MM.1S (cell line): ENCODE data around the gene LHPP.

Experiments
- DNase-seq: peaks from one replicate; pipeline ENCODE4 v3.0.0-alpha.2; 2015
- H2AFZ ChIP-seq: fragments of 300-600 bp; sonication (generic); 2 replicates; pipeline ENCODE4 v1.6.0; 2016; ENCODE audit warnings: antibody characterized with exemption, low read length
- H3F3A ChIP-seq: fragments of 300-600 bp; sonication (generic); 2 replicates; pipeline ENCODE4 v1.6.1; 2016; ENCODE audit warnings: mild to moderate bottlenecking, antibody characterized with exemption, low read length, moderate library complexity, mixed read lengths; ENCODE audit not compliant: insufficient read depth
- H3K27ac ChIP-seq: fragments of 300-600 bp; sonication (generic); 2 replicates; pipeline ENCODE4 v1.5.1; 2016; ENCODE audit warnings: mild to moderate bottlenecking, low read length
- H3K27me3 ChIP-seq: fragments of 300-600 bp; sonication (generic); replicated peaks from 2 replicates; pipeline ENCODE4 v1.6.0; 2016; ENCODE audit warnings: low read length; ENCODE audit not compliant: insufficient read depth
- H3K36me3 ChIP-seq: fragments of 300-600 bp; sonication (generic); replicated peaks from 2 replicates; pipeline ENCODE4 v1.6.1; 2016; ENCODE audit warnings: mild to moderate bottlenecking, low read length, mixed read lengths; ENCODE audit not compliant: insufficient read depth
- H3K4me1 ChIP-seq: fragments of 300-600 bp; sonication (generic); 2 replicates; pipeline ENCODE4 v1.6.1; 2016; ENCODE audit warnings: low read length, mixed read lengths
- H3K4me2 ChIP-seq: fragments of 300-600 bp; sonication (generic); 2 replicates; pipeline ENCODE4 v1.6.0; 2016; ENCODE audit warnings: low read depth, low read length
- H3K4me3 ChIP-seq: fragments of 300-600 bp; sonication (generic); 2 replicates; pipeline ENCODE4 v1.5.1; 2016; ENCODE audit warnings: low read length, mixed read lengths
- H3K79me2 ChIP-seq: fragments of 300-600 bp; sonication (generic); 2 replicates; pipeline ENCODE4 v1.6.1; 2016; ENCODE audit warnings: mixed run types, low read length, mixed read lengths
- H3K9ac ChIP-seq: fragments of 300-600 bp; sonication (generic); 2 replicates; pipeline ENCODE4 v1.6.1; 2016; ENCODE audit warnings: low read length, mixed read lengths
- H3K9me2 ChIP-seq: fragments of 300-600 bp; sonication (generic); replicated peaks from 2 replicates; pipeline ENCODE4 v1.6.1; 2016; ENCODE audit warnings: mild to moderate bottlenecking, low read length, mixed read lengths; ENCODE audit not compliant: insufficient read depth
- H3K9me3 ChIP-seq: fragments of 300-600 bp; sonication (generic); replicated peaks from 2 replicates; pipeline ENCODE4 v1.6.1; 2016; ENCODE audit warnings: mild to moderate bottlenecking, low read length, mixed read lengths; ENCODE audit not compliant: insufficient read depth
- H4K20me1 ChIP-seq: fragments of 300-600 bp; sonication (generic); 2 replicates; pipeline ENCODE4 v1.6.1; 2016; ENCODE audit warnings: mild to moderate bottlenecking, low read length, moderate library complexity, mixed read lengths; ENCODE audit not compliant: insufficient read depth
- EZH2 ChIP-seq: fragments of 300-600 bp; sonication (generic); optimal IDR thresholded peaks from 2 replicates; pipeline ENCODE3; 2017; ENCODE audit warnings: low read depth, mild to moderate bottlenecking, antibody characterized with exemption, low read length, mixed read lengths
- EZH2phosphoT487 ChIP-seq: fragments of 300-600 bp; sonication (generic); IDR thresholded peaks from 2 replicates; pipeline ENCODE4 v1.6.1; 2018; ENCODE audit warnings: antibody characterized with exemption, low read length
- TF ChIP-seq, protein P1 (sequence below): fragments of 300-600 bp; sonication (generic); IDR thresholded peaks from 2 replicates; pipeline ENCODE4 v1.5.1; 2016; ENCODE audit warnings: antibody characterized with exemption, low read length, mixed read lengths

The LHPP gene

DNA sequence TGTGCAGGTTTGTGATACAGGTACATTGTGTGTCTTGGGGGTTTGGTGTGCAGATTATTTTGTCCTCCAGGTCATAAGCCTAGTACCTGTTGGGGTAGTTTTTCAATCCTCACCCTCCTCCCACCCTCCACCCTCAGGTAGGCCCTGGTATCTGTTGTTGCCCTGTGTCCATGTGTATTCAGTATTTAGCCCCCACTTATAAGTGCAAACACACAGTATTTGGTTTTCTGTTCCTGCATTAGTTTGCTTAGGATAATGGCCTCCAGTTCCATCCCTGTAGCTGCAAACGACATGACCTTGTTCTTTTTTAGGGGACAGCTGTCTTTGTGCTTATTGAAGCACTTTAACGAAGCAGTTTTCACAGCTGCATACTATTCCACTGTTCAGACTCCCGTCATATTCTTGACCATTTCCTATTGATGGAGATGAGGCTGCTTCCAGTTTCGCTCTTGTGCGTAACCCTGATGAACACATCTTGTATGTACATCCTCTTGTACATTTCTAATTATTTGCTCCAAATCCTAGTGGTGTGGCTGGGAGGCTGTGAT is 47.4 kb downstream of the LHPP start:
- TF ChIP-seq EZH2 = no peak
- Histone ChIP-seq H3K4me1 (peaks cover 17% of the 10 kb centered on the region), H3K79me2 (no peaks in the 10 kb centered on the region)

DNA sequence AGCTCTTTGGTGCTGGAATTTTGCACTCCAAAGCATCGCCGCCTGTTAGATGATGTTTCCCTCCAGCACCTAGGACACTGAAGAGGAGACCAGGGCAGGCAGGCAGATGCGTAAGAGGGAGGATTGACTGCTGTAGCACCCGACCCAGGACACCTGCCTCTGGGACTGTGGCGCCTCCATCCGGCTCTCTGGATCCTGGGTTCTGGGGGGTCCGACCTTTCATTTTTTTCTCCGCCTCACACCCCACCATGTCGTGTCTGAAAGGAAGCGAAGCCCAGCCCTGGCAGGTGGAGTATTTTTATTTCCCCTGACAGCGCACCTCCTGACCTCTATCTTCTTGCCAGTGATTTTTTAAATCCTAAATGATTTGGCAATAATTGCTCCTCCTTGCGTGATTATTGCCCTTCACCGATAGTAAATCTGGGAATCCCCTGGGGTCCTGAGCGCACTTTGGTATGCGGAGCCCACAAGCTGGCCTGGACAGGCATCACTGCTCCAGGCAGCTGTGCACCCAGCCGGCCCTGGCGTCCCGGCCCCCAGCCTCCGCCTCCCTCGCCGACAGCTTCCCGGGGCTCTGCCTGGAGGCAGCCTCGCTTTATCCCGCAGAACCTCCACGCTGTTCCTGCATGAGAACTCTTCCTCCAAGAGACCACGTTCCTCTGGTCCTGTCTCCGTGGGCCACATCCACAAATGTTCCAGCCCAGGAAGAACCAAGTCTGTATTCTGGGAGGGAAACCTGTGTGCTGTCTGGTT is 48.4 kb downstream of the LHPP start:
- Histone ChIP-seq H3K4me3 (no peak overlapping the region), H3K27ac (no peak overlapping the region), H3F3A (peaks cover 5% of the 10 kb centered on the region; the same call in 1 of the 2 replicates), H3K4me2 (no peak overlapping the region), H3K79me2 (no peaks in the 10 kb centered on the region), H3K36me3 (no peaks in the 10 kb centered on the region), H3K9me3 (no peaks in the 10 kb centered on the region), H4K20me1 (no peaks in the 10 kb centered on the region), H3K4me1 (peaks cover 17% of the 10 kb centered on the region), H2AFZ (no peak overlapping the region), H3K9ac (no peak overlapping the region), H3K27me3 (no peaks in the 10 kb centered on the region), H3K9me2 (no peaks in the 10 kb centered on the region)
- TF ChIP-seq EZH2 = no peak
- TF ChIP-seq, protein P1, sequence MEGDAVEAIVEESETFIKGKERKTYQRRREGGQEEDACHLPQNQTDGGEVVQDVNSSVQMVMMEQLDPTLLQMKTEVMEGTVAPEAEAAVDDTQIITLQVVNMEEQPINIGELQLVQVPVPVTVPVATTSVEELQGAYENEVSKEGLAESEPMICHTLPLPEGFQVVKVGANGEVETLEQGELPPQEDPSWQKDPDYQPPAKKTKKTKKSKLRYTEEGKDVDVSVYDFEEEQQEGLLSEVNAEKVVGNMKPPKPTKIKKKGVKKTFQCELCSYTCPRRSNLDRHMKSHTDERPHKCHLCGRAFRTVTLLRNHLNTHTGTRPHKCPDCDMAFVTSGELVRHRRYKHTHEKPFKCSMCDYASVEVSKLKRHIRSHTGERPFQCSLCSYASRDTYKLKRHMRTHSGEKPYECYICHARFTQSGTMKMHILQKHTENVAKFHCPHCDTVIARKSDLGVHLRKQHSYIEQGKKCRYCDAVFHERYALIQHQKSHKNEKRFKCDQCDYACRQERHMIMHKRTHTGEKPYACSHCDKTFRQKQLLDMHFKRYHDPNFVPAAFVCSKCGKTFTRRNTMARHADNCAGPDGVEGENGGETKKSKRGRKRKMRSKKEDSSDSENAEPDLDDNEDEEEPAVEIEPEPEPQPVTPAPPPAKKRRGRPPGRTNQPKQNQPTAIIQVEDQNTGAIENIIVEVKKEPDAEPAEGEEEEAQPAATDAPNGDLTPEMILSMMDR = no peak
- no peak for TF ChIP-seq EZH2phosphoT487
- no peak for DNase-seq

More for the DNA sequence above, 47.4 kb downstream of the LHPP start:
- H4K20me1 ChIP-seq = no peaks in the 10 kb centered on the region
- H3K9ac ChIP-seq = peak overlapping the region; percentile 40; the same call in 1 of the 2 replicates
- no peak overlapping the region for H3K4me3 ChIP-seq
- H3K36me3 ChIP-seq = no peaks in the 10 kb centered on the region
- peaks cover 5% of the 10 kb centered on the region; the same call in 1 of the 2 replicates for H3F3A ChIP-seq
- no peaks in the 10 kb centered on the region for H3K27me3 ChIP-seq
- H3K27ac ChIP-seq = peak overlapping the region; percentile 86
- no peak overlapping the region for H2AFZ ChIP-seq
- H3K4me2 ChIP-seq = peak overlapping the region; percentile 76
- DNase-seq = no peak
- no peaks in the 10 kb centered on the region for H3K9me2 ChIP-seq
- no peaks in the 10 kb centered on the region for H3K9me3 ChIP-seq

DNA sequence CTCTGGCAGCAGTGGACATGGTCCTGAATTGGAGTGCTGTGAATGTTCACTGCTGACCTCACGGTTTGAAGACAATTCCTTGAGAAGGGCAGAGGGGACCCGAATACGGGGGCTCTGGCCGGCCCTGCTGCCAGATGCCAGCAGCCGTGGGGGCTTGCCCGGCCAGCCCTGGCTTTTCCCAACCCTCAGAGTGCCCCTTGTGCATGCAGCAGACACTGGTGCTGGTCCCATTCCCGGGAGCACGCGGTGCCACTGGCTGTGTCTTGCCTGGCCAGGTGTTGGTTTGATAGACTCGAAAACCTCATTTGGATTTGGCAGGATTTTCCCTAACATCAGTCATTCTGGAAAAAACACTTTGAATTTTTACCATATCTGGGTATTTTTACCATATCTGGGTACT is 49.1 kb downstream of the LHPP start:
- TF ChIP-seq EZH2phosphoT487 (no peak), EZH2 (no peak)
- TF ChIP-seq, protein P1 = no peak

More for the DNA sequence above, 49.1 kb downstream of the LHPP start:
- no peaks in the 10 kb centered on the region for H3K9me2 ChIP-seq
- no peak overlapping the region for H2AFZ ChIP-seq
- H3K4me2 ChIP-seq = no peak overlapping the region
- H3K27me3 ChIP-seq = no peaks in the 10 kb centered on the region
- H3K36me3 ChIP-seq = no peaks in the 10 kb centered on the region
- H3K79me2 ChIP-seq = no peaks in the 10 kb centered on the region
- H3K4me3 ChIP-seq = no peak overlapping the region
- peaks cover 17% of the 10 kb centered on the region for H3K4me1 ChIP-seq
- H3K9me3 ChIP-seq = no peaks in the 10 kb centered on the region
- H3K27ac ChIP-seq = no peak overlapping the region
- DNase-seq = no peak
- no peak overlapping the region for H3K9ac ChIP-seq
- H4K20me1 ChIP-seq = no peaks in the 10 kb centered on the region
- peaks cover 5% of the 10 kb centered on the region; the same call in 1 of the 2 replicates for H3F3A ChIP-seq
